NT2/D1 (cell line): ENCODE results near the gene GPR15LG.

Experiments
- SUZ12 ChIP-seq: IDR thresholded peaks from 2 replicates; pipeline ENCODE4 v1.6.1; 2011; ENCODE audit not compliant: insufficient read length, insufficient read depth; ENCODE audit errors: extremely low read depth
- YY1 ChIP-seq: IDR thresholded peaks from 2 replicates; pipeline ENCODE4 v1.6.1; 2011; ENCODE audit not compliant: insufficient read length, insufficient read depth
- ZNF274 ChIP-seq: IDR thresholded peaks from 2 replicates; pipeline ENCODE4 v1.6.1; 2011; ENCODE audit warnings: mild to moderate bottlenecking, low read depth, low read length

DNA sequence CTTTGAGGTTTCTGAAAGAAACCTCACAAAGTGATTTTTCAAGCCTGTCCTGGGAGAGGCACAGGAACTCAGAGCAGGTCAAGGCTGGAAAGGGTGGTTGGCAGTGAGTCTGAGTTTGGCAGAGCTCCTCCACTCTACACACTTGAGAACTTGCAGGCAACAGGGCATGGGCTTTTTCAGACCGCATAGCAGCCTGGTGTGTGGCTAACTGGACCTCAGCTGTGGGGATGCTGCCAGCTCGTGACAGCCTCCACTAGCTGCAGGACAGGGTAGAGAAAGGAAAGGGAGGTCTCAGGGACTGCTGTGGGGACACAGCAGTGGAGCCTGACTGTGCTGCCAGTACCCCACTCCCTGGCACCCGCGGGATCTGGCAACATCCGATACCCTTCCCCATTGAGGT is 23.3 kb downstream of the GPR15LG start:
- no peak for TF ChIP-seq ZNF274
- no peak for TF ChIP-seq YY1
- TF ChIP-seq SUZ12, result no peak
